Measurements from ENCODE around the gene GUK1.

Gene GUK1

DNA sequence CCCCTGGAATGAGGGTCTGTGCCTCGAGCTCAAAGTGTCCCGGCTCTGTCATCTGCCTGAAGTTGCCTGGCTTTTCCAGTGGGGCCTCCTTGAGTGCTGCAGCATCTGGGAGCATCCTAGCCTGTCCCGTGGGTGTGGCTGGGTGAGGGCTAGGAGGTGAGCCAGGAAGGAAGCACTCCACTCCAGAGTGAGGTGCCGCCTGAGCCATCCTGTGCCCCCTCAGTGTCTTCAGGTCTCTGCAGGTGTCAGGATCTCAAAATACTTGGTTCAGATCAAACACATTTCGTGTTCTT, 37.0 kb downstream of the GUK1 start:
- TF ChIP-seq, protein P1, sequence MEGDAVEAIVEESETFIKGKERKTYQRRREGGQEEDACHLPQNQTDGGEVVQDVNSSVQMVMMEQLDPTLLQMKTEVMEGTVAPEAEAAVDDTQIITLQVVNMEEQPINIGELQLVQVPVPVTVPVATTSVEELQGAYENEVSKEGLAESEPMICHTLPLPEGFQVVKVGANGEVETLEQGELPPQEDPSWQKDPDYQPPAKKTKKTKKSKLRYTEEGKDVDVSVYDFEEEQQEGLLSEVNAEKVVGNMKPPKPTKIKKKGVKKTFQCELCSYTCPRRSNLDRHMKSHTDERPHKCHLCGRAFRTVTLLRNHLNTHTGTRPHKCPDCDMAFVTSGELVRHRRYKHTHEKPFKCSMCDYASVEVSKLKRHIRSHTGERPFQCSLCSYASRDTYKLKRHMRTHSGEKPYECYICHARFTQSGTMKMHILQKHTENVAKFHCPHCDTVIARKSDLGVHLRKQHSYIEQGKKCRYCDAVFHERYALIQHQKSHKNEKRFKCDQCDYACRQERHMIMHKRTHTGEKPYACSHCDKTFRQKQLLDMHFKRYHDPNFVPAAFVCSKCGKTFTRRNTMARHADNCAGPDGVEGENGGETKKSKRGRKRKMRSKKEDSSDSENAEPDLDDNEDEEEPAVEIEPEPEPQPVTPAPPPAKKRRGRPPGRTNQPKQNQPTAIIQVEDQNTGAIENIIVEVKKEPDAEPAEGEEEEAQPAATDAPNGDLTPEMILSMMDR (conservative IDR thresholded peaks at IDR 0.05; ENCODE audit: low read depth, low read length) = no peak
- no peak for DNase-seq (ENCODE audit: low read depth)
- H3K4me3 ChIP-seq (ENCODE audit: low read length) = no peak overlapping the region

DNA sequence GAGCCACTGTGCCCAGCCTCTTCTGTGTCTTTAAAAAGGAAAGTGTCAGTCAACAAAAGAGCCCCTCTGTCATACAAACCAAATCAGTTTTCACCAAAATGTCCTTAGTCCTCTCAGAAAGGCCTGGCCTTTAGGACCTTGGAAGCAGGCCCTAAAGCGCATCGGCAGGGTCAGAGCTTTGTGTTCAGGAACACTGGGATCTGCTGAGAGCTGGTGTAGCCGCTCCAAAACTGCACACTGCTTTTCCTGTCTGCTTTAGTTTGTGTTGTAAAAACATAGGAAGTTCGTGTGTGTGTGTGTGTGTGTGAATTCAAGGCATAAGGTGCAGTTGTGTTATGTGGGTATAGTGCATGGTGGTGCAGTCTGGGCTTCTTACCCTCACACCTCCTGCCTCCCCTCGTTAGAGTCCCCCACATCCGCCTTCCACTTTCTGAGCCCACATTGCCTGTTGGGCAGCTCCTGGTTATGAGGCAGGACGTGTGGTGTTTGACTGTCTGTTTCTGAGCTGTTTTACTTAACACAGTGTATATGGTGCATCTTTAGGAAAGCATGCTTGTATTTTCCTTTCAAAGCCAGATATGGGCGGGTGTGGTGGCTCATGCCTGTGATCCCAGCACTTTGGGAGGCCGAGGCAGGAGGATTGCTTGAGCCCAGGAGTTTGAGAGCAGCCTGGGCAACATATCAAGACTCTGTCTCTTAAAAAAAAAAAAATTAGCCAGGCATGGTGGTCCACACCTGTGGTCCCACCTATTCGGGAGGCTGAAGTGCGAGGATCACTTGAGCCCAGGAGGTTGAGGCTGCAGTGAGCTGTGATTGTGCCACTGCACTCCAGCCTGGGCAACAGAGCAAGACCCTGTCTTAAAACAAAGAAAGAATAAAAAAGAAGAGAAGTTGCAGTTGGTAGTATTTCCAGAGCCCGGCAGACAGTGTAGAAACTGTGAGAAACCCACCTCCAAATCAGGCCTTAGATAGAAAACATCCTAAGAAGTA, 37.9 kb downstream of the GUK1 start:
- no peak overlapping the region for H3K4me3 ChIP-seq (ENCODE audit: low read length)
- DNase-seq (ENCODE audit: low read depth) = no peak
- TF ChIP-seq, protein P1 (conservative IDR thresholded peaks at IDR 0.05; ENCODE audit: low read depth, low read length) = no peak

DNA sequence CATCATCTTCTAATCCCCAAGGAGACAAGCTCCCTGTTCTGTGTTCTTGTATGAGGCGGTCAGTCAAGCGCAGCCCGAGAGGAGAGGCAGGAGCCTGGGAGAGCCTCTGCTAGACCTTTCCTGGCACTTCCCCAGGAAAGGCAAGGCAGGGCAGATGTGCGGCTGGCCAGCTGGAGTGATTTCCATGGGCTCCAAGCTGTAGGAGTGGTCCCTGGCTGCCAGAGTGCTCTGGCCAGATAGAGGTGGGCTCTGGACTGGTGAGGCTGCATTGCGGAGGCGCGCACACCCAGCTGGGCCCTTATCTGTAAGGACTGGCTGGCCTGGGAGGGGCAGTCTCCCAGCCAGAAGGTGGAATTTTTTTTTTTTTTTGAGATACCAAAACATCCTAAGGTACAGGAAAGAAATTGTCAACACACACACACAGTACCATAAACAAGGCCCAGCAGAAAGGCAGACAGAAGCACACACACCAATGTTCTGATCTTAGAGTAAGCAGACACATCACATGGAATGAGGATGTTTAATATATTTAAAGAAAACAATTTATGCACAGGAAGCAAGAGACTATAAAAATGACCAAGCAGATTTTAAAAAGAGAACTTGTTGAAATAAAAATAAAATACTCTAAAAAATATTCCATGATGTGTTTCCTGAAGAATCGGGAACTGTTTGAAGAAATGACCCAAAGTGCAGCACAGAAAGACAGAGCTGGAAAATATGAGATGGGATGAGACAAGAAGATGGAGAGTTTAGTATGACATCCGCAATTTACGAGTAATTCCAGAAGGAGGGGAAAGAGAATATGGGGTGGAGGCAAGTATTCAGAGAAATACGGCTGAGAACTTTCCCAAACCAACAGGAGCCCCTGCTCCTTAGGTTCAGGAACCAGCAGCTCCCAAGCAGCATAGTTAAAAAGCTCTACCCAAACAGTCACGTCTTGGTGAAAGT, 38.9 kb downstream of the GUK1 start:
- H3K4me3 ChIP-seq (ENCODE audit: low read length) = no peak overlapping the region
- TF ChIP-seq, protein P1 (conservative IDR thresholded peaks at IDR 0.05; ENCODE audit: low read depth, low read length) = no peak
- no peak for DNase-seq (ENCODE audit: low read depth)

DNA sequence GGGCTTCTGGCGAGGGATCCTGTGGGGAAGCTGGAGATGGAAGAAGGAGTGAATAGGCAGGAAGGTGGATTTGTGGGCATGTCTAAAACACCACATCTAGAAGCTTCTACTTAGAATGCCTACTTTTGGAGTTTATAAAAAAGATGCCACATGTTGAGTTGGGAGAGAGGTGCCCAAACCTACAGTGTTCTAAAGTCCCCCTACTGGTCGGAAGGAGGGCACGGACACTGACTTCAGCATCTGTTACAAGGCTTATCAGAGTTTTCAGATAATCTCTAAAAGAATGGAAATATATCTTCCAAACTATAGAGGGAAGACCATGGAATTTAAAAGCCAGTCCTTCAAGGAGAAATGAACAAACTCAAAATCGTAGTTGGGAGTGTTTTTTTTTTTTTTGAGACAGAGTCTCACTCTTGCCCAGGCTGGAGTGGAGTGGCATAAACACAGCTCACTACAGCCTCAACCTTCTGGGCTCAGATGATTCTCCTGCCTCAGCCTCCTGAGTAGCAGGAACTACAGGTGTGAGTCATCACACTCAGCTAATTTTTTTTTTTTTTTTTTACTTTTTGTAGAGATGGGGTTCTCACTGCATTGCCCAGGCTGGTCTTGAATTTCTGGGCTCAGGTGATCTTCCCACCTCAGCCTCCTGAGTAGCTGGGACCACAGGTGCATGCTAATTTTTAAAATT, 40.3 kb downstream of the GUK1 start:
- H3K4me3 ChIP-seq (ENCODE audit: low read length) = no peak overlapping the region

DNA sequence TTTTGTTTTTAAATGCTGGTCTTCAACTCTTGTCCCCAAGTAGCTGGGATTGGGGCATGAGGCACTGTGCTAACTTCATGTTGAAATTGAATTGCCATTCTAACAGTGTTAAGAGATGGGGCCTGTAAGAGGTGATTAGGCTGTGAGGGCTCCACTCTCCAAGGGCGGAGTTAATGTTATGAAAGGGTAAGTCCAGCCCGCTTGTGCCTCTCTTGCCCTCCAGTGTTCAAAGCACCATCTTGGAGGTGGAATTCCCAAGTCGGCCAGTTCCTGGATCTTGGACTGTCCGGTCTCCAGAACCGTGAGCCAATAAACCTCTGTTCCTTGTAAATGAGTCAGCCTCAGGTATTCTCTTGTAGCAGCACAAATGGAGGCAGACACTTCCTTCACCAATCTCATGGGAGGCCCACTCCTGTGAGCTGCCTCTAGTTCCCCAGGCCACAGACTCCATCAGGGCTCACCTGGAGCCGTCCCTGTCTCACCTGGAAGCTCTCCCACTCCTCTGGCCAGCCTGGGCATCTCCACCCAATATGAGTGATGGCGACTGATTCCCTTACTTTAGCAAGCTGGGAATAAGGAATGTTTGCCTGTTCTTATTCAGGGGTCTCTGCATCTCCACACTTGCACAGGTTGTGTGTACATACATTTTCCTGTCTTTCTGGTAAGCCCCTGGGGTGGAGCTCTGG, 41.0 kb downstream of the GUK1 start:
- TF ChIP-seq, protein P1 (conservative IDR thresholded peaks at IDR 0.05; ENCODE audit: low read depth, low read length) = no peak
- DNase-seq (ENCODE audit: low read depth) = no peak
- no peak overlapping the region for H3K4me3 ChIP-seq (ENCODE audit: low read length)

More for the DNA sequence above, 40.3 kb downstream of the GUK1 start:
- DNase-seq (ENCODE audit: low read depth) = no peak
- TF ChIP-seq, protein P1 (conservative IDR thresholded peaks at IDR 0.05; ENCODE audit: low read depth, low read length) = peak; percentile 28

DNA sequence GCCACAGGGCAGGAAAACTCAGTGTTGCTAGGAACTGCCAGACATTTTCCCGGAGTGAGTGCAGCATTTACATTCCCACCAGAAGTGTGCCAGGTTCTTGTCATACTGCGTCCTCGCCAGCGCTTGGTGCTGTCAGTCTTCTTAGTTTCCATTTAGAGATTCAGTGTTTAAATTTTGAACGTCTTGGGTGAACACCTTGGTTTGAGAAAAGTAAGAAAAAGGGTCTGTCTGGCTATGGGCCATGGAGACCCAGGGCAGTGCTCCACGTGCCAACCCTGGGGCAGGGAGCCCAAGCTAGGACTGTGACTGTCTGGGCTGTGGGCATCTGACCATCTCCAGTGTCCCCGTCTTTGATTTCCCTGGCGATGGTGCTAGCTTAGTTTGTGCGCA, 41.6 kb downstream of the GUK1 start:
- no peak for DNase-seq (ENCODE audit: low read depth)
- TF ChIP-seq, protein P1 (conservative IDR thresholded peaks at IDR 0.05; ENCODE audit: low read depth, low read length) = no peak
- H3K4me3 ChIP-seq (ENCODE audit: low read length) = no peak overlapping the region

Data from retinal pigment epithelial cell (primary cell).